Activated CD4-positive, alpha-beta T cell treated with anti-CD3 and anti-CD28 coated beads, Interleukin-2, amount 50 U/mL, for 48 hours (primary cell): ENCODE results near the gene SLC8A2.

Source experiments
- DNase-seq, 2 experiments: peaks; one replicate each; pipeline ENCODE4 v3.0.0-alpha.2; 2020

SLC8A2 gene

GRCh38 chr19:47447470-47448359, 24.0 kb downstream of the SLC8A2 start:
- DNase-seq: peak; percentile 64 to 70

DNA sequence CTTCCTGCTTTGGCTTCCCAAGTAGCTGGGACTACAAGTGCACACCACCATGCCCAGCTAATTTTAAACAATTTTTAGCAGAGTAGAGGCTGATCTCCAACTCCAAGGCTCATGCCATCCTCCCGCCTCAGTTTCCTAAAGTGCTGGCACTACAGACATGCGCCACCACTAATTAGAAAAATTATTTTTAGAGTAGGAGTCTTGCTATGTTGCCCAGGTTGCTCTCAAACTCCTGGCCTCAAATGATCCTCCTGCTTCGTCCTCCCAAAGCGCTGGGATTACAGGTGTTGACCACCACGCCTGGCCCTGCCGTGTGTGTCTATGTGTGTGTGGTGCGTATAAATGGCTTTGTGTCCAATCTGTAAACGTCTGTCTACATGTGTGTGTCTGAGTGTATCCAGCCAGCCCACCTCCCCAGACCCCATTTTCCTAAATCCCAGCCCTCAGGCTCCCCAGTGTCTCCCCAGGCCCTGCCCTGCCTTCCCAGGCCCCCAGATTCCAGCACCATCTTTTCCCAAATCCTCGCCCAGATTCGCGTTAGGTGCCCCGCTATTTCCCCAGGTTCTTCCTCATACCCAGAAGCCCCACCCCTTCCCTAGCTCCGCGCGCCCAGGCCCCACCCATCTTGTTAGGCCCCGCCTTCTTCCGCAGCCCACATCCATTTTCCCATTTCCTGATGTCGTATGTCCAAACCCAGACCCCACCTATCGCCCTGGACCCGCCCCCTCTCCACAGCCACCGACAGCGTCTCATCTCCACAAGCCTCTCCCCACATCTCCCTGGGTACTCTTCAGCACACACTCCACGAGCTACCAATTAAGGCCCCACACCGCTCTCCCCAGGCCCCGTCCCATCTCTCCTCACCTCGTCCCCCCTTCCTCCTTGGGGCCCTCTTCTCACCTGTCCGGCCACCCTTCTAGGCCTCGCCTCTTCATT, 24.9 kb downstream of the SLC8A2 start:
- peak; percentile 49 to 55 for DNase-seq

DNA sequence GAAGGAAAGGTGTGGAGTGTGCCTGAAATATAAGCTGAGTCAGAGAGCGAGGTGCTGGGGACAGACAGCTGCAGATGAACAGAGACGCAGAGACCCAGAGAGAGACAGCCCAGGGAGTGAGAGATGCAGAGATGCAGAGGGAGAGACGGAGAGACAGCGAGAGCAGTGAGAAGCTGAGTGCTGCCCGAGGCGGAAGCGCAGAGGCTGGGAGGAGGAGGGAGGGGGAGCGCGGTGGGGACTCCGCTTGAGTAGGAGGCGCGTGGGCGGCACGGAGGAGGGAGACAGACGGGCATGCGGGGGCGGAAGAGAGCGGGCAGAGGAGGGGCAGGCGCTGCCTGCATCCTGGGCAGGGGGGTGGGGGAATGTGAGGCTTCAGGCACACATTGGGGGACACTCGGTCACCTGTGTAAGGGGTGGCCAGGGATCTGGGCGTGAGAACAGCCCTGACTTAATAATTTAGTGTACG, 25.7 kb downstream of the SLC8A2 start:
- peak; percentile 30 to 43 for DNase-seq

DNA sequence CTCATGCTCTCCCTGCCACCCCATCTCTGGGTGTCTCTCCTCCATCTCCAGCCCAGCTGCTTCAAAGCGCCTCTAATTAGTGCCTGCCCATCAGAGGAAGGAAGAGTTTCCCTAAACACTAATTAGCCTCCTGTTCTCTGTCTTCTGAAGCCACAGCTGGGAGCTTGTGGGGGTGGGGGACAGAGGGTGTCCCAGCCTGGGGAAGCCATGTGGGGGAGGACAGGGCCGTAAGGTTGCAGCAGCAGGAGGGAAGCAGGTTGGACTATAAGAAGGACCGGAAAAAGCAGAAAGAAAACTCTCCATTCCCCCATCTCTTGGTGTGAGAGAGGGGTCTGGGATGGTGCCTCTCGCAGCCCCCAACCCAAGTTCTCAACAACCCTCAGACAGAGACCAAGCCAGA, 26.2 kb downstream of the SLC8A2 start:
- DNase-seq: no peak

DNA sequence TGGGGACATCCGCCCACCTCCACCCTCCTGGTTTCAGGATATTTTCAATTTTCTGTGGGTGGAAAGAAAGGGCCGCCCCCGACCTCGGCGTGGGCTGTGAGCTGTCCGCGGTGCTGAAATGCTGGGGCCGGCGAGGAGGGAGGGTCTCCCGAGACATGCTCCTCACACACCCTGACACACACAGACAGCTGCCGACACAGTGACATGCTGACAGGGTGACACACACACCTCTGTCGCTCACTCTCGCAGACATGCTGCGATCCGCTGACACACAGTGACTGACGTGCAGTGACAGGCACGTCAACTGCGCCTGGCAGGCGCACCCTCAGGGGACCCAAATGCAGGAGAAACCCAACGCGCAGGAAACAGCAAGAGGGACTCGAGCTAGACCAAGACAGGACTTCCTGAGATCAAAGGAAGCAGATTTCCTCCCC, 27.3 kb downstream of the SLC8A2 start:
- DNase-seq: no peak

- no peak for DNase-seq
Observed at GRCh38 chr19:47443331-47443730, 28.4 kb downstream of the SLC8A2 start.

DNA sequence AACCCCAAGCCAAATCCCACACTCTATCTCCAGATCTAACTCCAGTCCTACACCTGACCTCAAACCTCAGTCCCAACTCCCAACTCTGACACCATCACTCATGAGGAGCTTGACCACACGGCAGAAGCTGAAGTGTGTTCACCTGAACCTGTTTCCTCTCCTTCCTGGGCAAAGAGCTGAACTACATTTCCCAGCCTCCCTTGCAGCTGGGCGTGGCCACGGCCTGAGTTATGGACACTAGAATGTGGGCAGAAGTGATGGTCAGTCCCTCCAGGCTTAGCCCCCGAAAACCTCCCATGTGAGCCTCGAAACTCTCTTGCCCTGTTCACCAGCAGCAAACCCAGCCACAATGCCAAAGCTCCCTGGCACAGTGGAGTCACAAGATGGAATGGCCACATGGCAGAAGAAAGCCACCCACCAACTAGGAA, 32.9 kb downstream of the SLC8A2 start:
- no peak for DNase-seq

GRCh38 chr19:47437500-47437899, 34.2 kb downstream of the SLC8A2 start:
- DNase-seq: no peak

GRCh38 chr19:47436712-47437401, 34.8 kb downstream of the SLC8A2 start:
- peak; percentile 85 to 89 for DNase-seq

DNA sequence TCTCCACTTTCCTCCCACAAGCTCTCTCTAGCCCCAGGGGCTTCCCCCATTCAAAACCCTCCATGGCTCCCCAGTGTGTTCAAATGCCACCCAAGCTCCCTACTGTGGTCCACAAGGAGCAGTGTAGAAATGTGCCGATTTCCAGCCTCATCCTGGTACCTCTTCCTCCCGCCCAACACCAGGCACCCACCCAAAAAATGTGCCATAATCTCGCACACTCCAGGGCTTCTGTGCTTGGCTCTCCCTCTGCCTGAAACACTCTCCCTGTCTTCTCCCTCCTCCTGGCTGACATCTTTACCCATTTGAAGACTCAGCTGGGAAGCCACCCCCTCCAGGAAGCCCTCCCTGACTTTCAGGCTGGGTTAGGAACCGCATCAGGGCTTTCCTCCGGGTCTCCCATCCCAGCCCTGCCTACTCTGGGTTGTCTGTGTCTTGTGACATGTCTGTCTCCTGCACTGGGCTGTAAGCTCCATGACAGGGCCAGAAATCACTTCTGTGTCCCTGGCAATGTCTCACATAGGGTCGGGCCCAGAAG, 35.7 kb downstream of the SLC8A2 start:
- no peak for DNase-seq

- DNase-seq: no peak
Observed at GRCh38 chr19:47435196-47435595, 36.5 kb downstream of the SLC8A2 start.

DNA sequence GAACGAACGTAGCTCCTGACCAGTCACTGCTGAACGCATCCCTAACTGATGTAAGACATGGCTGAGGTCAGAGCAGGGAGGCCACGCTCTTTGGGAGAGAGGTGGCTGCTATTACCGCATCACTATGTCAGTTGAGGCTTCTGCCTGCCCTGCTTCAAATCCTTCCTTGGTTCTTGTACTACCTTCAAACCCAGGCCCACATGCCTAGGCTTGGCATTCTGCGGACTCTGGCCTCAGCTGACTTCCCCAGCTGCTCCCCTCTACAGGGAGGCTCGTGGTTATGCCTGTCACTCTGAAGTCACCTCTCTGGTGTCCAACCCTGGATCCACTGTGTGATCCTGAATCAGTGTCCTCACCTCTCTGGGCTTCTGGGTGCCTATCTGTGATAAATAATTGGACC, 37.6 kb downstream of the SLC8A2 start:
- DNase-seq: no peak

DNA sequence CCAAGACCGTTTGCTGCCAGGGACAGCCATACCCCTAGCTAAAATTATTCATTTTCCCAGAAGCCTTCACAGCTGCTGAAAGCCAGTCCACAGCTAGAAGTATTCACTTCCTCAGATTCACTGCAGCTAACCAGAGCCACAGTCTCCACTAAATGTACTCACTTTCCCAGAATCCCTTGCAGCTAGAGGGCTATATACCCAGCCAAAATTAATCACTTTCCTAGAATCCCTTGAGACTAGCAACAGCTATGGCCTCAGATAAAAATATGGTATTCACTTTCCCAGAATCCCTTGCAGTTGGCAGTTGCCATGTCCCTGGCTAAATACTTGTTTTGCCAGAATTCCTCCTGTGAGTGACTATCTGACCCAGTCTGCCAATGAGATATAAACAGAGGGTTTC, 38.6 kb downstream of the SLC8A2 start:
- DNase-seq: no peak

- no peak for DNase-seq
Observed at GRCh38 chr19:47432499-47432898, 39.2 kb downstream of the SLC8A2 start.

- DNase-seq: no peak
Observed at GRCh38 chr19:47432091-47432490, 39.6 kb downstream of the SLC8A2 start.

DNA sequence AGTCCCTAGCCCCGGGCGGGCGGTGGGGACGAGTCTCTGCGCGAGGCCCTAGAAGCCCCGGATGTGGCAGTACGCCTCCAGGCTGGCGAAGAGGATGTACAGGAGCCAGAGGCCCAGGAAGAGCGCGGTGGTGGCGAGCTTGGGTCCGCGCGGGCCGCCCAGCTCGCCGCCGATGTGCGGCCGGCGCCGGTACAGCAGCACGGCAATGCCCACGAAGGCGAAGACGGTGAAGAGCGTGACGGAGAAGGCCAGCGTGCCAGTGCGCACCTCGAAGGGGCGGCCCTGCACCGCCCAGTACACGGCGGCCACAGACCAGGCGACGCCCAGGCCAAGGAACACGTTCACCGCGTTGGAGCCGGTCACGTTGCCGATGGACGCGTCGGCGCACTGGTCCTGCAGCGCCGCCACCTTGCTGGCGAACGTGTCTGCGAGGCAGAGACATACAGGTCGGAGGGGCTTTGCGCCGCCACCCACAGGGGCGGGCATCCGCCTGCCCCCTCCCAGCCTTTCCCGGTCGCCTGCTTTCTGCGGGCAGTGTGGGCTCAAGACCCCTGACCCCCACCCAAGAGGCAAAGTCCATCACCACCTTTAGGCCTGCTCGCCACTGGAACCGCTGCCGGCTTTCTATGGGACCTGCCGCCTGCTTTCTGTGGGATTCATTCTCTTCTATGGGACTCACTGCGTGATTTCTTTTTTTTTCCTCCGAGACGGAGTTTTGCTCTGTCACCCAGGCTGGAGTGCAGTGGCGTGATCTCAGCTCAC, 41.5 kb downstream of the SLC8A2 start:
- DNase-seq: peak; percentile 37 to 52

DNA sequence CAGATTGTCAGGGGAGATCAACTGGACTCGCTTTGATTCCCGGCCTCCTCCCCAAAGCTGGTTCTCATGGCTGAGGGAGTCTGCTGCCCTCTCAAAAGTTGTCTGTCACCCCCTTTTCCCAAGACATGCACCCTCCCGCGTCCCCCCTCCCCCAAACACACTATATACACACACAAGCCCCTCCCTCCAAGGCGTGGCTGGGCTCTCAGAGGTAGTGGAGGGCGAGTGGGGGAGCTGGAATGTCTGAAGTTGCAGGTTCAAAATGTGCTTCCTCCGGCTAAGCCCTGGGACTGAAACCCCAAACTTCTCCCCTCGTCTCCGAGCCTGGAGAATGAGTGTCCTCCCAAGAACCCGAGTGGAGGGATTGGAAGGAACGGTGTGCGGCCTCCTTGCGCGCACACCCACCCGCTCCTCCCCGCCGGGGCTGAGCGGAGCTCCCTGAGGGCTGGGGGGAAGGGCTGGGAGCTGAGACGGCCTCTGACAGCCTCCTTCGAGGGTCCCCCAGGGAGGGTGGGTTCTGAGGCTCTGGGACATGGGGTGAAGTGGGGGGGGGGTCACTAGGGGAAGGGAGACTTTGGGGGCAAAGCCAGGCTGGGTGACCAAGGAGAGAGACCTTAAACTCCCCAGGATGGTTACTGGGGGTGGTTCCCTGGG, 42.4 kb downstream of the SLC8A2 start:
- no peak for DNase-seq

DNA sequence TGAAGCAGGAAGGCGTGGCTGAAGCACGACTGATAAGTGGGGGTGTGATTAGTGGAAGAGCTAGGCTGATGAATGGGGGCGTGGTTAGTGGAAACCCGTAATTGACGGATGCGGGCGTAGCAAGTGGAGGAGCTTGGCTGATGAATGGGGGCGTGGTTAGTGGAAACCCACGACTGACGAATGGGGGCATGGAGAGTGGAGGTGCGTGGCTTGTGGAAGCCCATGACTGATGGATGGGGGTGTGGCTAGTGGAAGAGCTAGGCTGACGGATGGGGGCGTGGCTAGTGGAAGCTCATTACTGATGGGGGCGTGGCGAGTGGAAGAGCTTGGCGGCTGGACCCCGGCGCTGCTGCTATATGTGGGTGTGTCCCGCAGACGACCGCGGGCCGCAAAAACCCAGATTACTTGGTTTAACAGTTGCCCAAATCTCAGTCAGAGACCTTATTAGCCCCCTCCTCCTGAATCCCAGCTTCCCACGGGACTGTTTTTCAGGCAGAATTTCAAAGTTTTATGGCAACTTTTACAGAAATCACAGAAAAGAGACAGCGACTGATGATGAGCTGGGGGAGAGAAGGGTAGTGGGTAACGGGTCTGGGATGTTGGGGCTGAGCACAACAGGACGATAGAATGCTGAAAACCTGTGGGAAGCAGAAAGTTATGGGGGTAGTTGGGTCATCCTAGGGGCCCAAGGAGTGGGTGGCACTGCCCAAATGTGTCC, 43.4 kb downstream of the SLC8A2 start:
- DNase-seq: peak; percentile 87 to 90

DNA sequence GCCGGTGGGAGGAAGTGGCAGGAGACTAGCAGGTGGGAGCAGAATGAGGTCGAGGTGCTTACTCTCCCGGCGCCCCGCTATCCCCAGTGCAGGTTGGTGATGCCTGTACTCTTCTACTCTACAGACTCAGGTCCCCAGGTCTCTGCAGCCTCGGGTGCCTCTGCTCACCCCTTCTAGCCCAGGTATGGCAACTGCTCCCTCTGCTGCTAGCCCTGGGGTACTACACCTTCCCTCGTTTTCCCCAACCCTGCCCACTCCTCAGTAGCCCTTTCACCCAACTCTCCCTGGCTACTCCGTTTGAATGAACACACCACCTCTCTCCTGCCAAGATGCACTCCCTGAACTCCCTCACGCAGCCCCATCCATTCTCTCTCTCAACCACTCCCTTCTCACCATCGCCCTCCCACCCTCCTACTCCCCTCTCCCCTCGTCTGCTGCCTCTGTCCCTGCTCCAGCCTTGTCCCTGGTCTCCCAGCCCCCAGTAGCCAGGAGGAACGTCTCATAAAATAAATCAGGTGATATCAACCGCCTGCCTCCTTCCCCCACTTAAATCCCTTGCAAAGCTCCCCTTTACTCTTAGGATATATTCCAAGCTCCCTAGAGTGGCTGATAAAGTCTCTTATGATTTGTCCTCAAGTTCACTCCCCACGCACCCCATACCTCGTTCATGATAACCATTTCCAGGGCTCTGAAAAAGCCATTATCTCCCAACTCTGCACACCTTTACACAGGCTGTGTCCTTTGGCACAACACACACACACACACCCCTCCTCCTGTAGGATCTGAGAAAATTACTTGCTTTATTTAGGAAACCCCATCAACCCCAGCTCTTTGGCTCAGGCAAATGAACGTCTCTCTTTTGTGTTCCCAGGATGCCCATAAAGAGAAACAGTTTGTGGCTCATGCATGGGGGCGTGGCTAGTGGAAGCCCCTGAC, 44.2 kb downstream of the SLC8A2 start:
- DNase-seq: peak; percentile 72 to 81
